ENCODE results near the gene DPM3. TPM values are rescaled to one million over a fixed set of nuclear protein-coding genes. Genes with fewer than 3 reads are reported as not detected.

Gene DPM3
- total and polyA plus RNA-seq, 11 donors, result 46.1 to 216 (median 61.0) TPM

DNA sequence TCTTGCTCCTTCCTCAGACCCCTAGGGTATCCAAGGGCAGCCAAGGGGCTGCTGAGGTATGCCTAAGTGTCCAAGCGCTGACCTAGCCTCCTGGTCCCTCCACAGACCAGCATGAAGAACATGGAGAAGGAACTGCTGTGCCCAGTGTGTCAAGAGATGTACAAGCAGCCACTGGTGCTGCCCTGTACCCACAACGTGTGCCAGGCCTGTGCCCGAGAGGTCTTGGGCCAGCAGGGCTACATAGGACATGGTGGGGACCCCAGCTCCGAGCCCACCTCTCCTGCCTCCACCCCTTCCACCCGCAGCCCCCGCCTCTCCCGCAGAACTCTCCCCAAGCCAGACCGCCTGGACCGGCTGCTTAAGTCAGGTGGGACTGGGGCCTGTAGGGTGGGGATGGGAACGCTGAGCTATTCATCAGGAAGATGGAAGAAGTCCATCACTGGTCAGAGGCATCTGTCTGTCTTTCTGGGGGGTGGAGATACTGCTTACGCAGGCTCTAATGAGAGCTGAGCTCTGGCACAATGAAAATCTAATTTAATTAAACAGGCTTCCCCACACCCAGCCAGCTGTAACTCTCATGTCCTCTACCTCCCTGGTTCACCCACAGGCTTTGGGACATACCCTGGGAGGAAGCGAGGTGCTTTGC is 35.1 kb upstream of the DPM3 start:
- no peaks in the 10 kb centered on the region for H3K9me3 ChIP-seq
- H3K27me3 ChIP-seq, result peaks cover 0 to 28% (median 14%) of the 10 kb centered on the region in 9 donors
- TF ChIP-seq POLR2A (IDR thresholded peaks at IDR 0.05), result no peak
- TF ChIP-seq, protein P1, sequence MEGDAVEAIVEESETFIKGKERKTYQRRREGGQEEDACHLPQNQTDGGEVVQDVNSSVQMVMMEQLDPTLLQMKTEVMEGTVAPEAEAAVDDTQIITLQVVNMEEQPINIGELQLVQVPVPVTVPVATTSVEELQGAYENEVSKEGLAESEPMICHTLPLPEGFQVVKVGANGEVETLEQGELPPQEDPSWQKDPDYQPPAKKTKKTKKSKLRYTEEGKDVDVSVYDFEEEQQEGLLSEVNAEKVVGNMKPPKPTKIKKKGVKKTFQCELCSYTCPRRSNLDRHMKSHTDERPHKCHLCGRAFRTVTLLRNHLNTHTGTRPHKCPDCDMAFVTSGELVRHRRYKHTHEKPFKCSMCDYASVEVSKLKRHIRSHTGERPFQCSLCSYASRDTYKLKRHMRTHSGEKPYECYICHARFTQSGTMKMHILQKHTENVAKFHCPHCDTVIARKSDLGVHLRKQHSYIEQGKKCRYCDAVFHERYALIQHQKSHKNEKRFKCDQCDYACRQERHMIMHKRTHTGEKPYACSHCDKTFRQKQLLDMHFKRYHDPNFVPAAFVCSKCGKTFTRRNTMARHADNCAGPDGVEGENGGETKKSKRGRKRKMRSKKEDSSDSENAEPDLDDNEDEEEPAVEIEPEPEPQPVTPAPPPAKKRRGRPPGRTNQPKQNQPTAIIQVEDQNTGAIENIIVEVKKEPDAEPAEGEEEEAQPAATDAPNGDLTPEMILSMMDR (IDR thresholded peaks at IDR 0.05), result no peak
- peaks cover 0 to 47% (median 21%) of the 10 kb centered on the region in 12 donors for H3K4me1 ChIP-seq
- H3K27ac ChIP-seq, result no peak overlapping the region
- intact Hi-C loops (cut with DNase I), result loop anchor here in 7 of 10 donors (2.0 to 10.0 kb wide), 5 partner anchors 17 to 419 kb away; no protein-coding TSS in a partner anchor
- H3K4me3 ChIP-seq, result no peak overlapping the region
- peaks cover 0 to 14% (median 5%) of the 10 kb centered on the region in 9 donors for H3K36me3 ChIP-seq
- ATAC-seq (no peak), DNase-seq (peak in 1 of 5 donors; percentile 18)
- WGBS, 4 donors, result 86 to 90% (median 87%) methylated on average over 12 of the region's 12 CpGs

DNA sequence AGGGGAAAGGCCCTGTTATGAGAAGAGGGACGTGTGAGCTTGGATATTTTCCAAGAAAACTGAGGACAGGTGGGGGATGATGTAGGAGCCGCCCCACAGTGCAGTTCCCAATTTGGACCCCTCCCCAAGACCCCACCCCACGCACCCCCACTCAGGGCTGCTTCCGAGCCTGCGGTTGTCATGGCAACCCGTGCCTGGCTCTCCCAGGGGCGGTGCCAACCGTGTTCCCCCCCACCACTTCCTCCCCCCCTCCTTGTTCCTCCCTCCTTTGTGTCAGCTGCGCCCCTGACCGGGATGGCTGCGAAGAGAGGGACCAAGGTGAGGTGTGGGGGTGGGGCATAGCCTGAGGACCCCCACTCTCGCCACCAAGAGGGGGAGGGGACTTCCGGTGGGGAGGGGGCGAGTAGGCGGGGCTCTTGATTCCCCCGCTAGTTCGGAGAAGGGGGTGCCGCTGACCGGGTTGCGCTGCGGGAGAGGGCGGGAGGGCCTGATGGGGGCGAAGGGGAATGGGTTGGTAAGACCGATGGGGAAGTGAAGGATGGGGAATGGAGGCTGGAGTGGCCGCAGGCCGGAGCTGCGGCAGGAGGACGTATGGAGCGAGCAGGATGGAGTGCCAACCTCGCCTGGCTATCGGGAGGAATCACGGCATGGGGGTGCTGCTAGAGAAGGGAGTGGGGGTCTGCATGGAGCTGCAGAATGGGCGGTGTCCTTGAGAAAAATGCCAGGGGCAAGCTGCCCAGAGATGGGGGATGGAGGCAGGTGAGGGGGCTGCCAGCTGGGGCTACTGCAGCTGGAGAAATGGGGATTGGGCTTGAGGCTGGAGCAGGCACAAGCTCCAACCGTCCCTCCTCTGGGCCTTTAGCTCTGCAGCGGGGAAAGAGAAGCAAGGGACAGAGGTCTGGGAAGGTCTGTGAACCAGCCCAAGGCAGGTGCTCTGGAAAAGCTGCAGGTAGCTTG is 34.3 kb upstream of the DPM3 start:
- Histone ChIP-seq H3K27ac (peak overlapping the region in 1 of 12 donors; percentile 42), H3K36me3 (peaks cover 0 to 22% (median 13%) of the 10 kb centered on the region in 9 donors), H3K9me3 (no peaks in the 10 kb centered on the region), H3K27me3 (peaks cover 0 to 28% (median 14%) of the 10 kb centered on the region in 9 donors), H3K4me1 (peaks cover 0 to 47% (median 21%) of the 10 kb centered on the region in 12 donors), H3K4me3 (peak overlapping the region in 5 of 12 donors; percentile 7 to 96 (median 78))
- WGBS, 4 donors, result 6 to 12% (median 8%) methylated on average over 31 to 35 of the region's 35 CpGs
- TF ChIP-seq, protein P1 (IDR thresholded peaks at IDR 0.05), result no peak
- no peak for TF ChIP-seq POLR2A (IDR thresholded peaks at IDR 0.05)
- intact Hi-C loops (cut with DNase I), result loop anchor here in 7 of 10 donors (2.0 to 10.0 kb wide), 6 partner anchors 18 to 420 kb away; partner anchors contain the start of gene SLC50A1 (in 1 of the 7)
- DNase-seq, result no peak
- no peak for ATAC-seq

DNA sequence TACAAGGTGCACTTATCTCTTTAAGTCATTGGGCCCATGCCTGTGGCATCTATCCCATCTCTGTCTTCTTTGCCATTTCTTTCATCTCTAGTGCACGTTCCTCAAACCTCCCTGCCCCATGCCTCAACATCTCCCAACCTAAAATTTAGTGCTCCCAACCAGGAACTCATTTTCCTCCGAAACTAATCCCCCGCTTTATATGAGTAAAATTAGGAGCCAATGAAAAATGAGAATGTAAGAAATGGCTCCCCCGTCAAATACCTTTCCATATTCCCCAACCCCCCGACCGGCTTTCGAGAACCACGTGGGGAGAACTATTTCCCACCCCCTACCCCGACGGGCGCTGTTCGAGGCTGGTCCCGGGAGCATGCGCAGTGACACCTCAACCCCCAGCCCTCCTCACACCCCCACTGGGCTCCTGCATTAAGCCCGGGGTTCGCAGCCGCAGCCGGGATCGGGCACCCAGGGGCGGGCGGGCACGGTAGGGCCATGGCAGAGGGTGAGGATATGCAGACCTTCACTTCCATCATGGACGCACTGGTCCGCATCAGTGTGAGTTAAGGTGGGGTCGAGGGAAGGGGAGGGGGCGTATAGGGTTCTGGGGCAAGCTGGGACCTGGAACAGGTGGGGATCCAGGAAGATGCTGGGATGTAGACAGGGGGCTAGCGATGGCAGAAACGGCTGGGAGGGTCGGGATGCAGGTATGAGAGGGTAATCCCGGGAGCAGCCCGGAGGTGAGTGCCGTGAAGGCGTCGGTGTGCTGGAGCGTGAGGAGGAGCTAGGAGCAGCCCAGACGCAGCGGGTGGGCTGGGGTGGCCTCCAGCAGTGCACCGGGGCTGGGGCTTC is 33.4 kb upstream of the DPM3 start, which contains the start of gene TRIM46:
TSS of gene TRIM46 (plus strand) at position 372 of the 846 bp plus-strand sequence. CDS start at position 490, 118 bp downstream.
- no peaks in the 10 kb centered on the region for H3K9me3 ChIP-seq
- peaks cover 0 to 31% (median 22%) of the 10 kb centered on the region in 9 donors for H3K36me3 ChIP-seq
- H3K27ac ChIP-seq, result peak within 1 kb of the TSS; percentile 83 to 98 (median 94)
- 1 to 3% (median 2%) methylated on average over 38 of the region's 38 CpGs for WGBS, 4 donors
- peaks cover 0 to 28% (median 14%) of the 10 kb centered on the region in 9 donors for H3K27me3 ChIP-seq
- H3K4me3 ChIP-seq, result peak within 1 kb of the TSS; percentile 48 to 98 (median 82)
- ATAC-seq, result no peak
- intact Hi-C loops (cut with DNase I), result loop anchor here in 4 of 10 donors (2.0 to 10.0 kb wide), 5 partner anchors 19 to 421 kb away; partner anchors contain the start of gene SLC50A1 (in 1 of the 4)
- TF ChIP-seq POLR2A (IDR thresholded peaks at IDR 0.05), result no peak
- TF ChIP-seq, protein P1 (IDR thresholded peaks at IDR 0.05), result peak in 2 of 12 donors; percentile 6 to 21
- H3K4me1 ChIP-seq, result peaks cover 0 to 47% (median 21%) of the 10 kb centered on the region in 12 donors
- peak in 1 of 5 donors; percentile 27 for DNase-seq
